Caco-2 (cell line): ENCODE data around the gene VSTM2A. TPM values are rescaled to one million over a fixed set of nuclear protein-coding genes. Genes with fewer than 3 reads are reported as not detected.
A peak's percentile ranks its signal among the peaks of the same experiment; 100 is the strongest.

Experiments
- BruUV-seq: library from RNA; stranded (reverse); fragments of 400-500 nt; replicated peaks from 2 replicates; lab custom pipeline; 2021; lab: Mats Ljungman, UMichigan
- CTCF ChIA-PET: fragments of 300-600 bp; sonication (Branson Sonifier 250); formaldehyde crosslinking; loops from one replicate; lab custom pipeline; 2022; ENCODE audit warnings: antibody characterized with exemption; lab: Charles Lee
- POLR2A ChIA-PET: fragments of 300-600 bp; sonication (Branson Sonifier 250); formaldehyde crosslinking; loops from one replicate; lab custom pipeline; 2022; ENCODE audit warnings: antibody characterized with exemption; lab: Charles Lee
- DNase-seq, 2 experiments: peaks; one replicate each; pipeline versions ENCODE4 v3.0.0 to v3.0.0-alpha.2; 2020 to 2022
- H3K27me3 ChIP-seq: replicated peaks from 2 replicates; pipeline ENCODE4 v1.6.0; 2011; ENCODE audit warnings: low read length; ENCODE audit not compliant: control insufficient read depth, insufficient read depth
- H3K36me3 ChIP-seq: 2 replicates; pipeline ENCODE4 v1.5.1; 2011; ENCODE audit warnings: low read length; ENCODE audit not compliant: control insufficient read depth, insufficient read depth
- H3K4me1 ChIP-seq: fragments of 250-450 bp; sonication (Bioruptor Pico); 2 replicates; pipeline ENCODE4 v1.5.1; 2020; ENCODE audit warnings: mild to moderate bottlenecking
- H3K4me3 ChIP-seq: 2 replicates; pipeline ENCODE4 v1.5.1; 2011; ENCODE audit warnings: low read depth, mild to moderate bottlenecking, control low read depth, low read length
- H3K9me3 ChIP-seq: fragments of 250-450 bp; sonication (Bioruptor Pico); 2 replicates; pipeline ENCODE4 v1.5.1; 2020; ENCODE audit warnings: mild to moderate bottlenecking, moderate library complexity
- H3K27ac Mint-ChIP-seq: one replicate; pipeline ENCODE4 v1.8.0; 2022; ENCODE audit warnings: mixed read lengths; ENCODE audit not compliant: unreplicated experiment
- H3K27me3 Mint-ChIP-seq: one replicate; pipeline ENCODE4 v1.8.0; 2022; ENCODE audit warnings: mixed read lengths; ENCODE audit not compliant: insufficient read depth, unreplicated experiment
- H3K36me3 Mint-ChIP-seq: one replicate; pipeline ENCODE4 v1.8.0; 2022; ENCODE audit warnings: mild to moderate bottlenecking, mixed read lengths; ENCODE audit not compliant: insufficient read depth, unreplicated experiment
- H3K4me1 Mint-ChIP-seq: one replicate; pipeline ENCODE4 v1.8.0; 2022; ENCODE audit warnings: low read depth, mixed read lengths; ENCODE audit not compliant: unreplicated experiment
- H3K4me3 Mint-ChIP-seq: one replicate; pipeline ENCODE4 v1.8.0; 2022; ENCODE audit warnings: mild to moderate bottlenecking, moderate library complexity, mixed read lengths; ENCODE audit not compliant: unreplicated experiment
- H3K9me3 Mint-ChIP-seq: one replicate; pipeline ENCODE4 v1.8.0; 2022; ENCODE audit warnings: mixed read lengths; ENCODE audit not compliant: unreplicated experiment
- CTCF ChIP-seq, 2 experiments: fragments of 200-600 bp in 1 of 2; IDR thresholded peaks; 1 replicate in 1 of 2; 2 replicates in 1 of 2; pipeline versions ENCODE4 v1.5.1 to v1.8.0; 2011 to 2022; ENCODE audit warnings: antibody characterized with exemption in 1 of 2, control low read depth in 1 of 2, inconsistent platforms in 1 of 2, low read depth in 1 of 2, low read length in 1 of 2, mild to moderate bottlenecking in 1 of 2, moderate library complexity in 1 of 2; ENCODE audit not compliant: insufficient read depth in 1 of 2, severe bottlenecking in 1 of 2, unreplicated experiment in 1 of 2
- intact Hi-C: fragments of 100-400 bp; cut with micrococcal nuclease; formaldehyde crosslinking; loops from one replicate; pipeline ENCODE4 v1.10.0; 2022; ENCODE audit not compliant: unreplicated experiment
- total RNA-seq: library from RNA; stranded (reverse); gene quantifications from 2 replicates; pipeline ENCODE4 v1.2.3, GENCODE V29; 2022

Gene VSTM2A
- total RNA-seq, 1 experiment from 2014 or later = not detected

GRCh38 chr7:54538122-54538521 lies 4.1 kb upstream of the VSTM2A start:
- intact Hi-C loops = no loop called here
- POLR2A ChIA-PET = no interaction called here
- H3K4me3 Mint-ChIP-seq = no peak overlapping the region
- Histone ChIP-seq H3K4me3 (no peak overlapping the region), H3K36me3 (no peaks in the 10 kb centered on the region), H3K27me3 (no peaks in the 10 kb centered on the region), H3K4me1 (no peaks in the 10 kb centered on the region), H3K9me3 (no peaks in the 10 kb centered on the region)
- no TSS peak for BruUV-seq
- no peak overlapping the region for H3K27ac Mint-ChIP-seq
- H3K4me1 Mint-ChIP-seq = no peaks in the 10 kb centered on the region
- CTCF ChIA-PET = no interaction called here
- peaks cover 10% of the 10 kb centered on the region for H3K27me3 Mint-ChIP-seq
- DNase-seq = no peak
- H3K36me3 Mint-ChIP-seq = no peaks in the 10 kb centered on the region
- H3K9me3 Mint-ChIP-seq = no peaks in the 10 kb centered on the region
- no peak for TF ChIP-seq CTCF (IDR thresholded peaks at IDR 0.05; ENCODE audit: insufficient read depth in 1 of 2, low read depth in 1 of 2, low read length in 1 of 2, severe bottlenecking in 1 of 2, unreplicated experiment in 1 of 2)

- no peaks in the 10 kb centered on the region for H3K36me3 ChIP-seq
- no peaks in the 10 kb centered on the region for H3K27me3 ChIP-seq
- H3K36me3 Mint-ChIP-seq = no peaks in the 10 kb centered on the region
- H3K4me3 Mint-ChIP-seq = no peak overlapping the region
- H3K27ac Mint-ChIP-seq = no peak overlapping the region
- ChIA-PET CTCF (interaction anchor here (0.7 kb wide), 1 partner anchor 35 kb away, joined by 7 read pairs; no protein-coding TSS in a partner anchor), POLR2A (no interaction called here)
- no peaks in the 10 kb centered on the region for H3K9me3 Mint-ChIP-seq
- no TSS peak for BruUV-seq
- peak in 1 of 2 experiments; percentile 8 for DNase-seq
- no peak overlapping the region for H3K4me3 ChIP-seq
- TF ChIP-seq CTCF (IDR thresholded peaks at IDR 0.05; ENCODE audit: insufficient read depth in 1 of 2, low read depth in 1 of 2, low read length in 1 of 2, severe bottlenecking in 1 of 2, unreplicated experiment in 1 of 2) = no peak
- peaks cover 31% of the 10 kb centered on the region for H3K27me3 Mint-ChIP-seq
- no peaks in the 10 kb centered on the region for H3K9me3 ChIP-seq
- peaks cover 9% of the 10 kb centered on the region for H3K4me1 Mint-ChIP-seq
- H3K4me1 ChIP-seq = no peaks in the 10 kb centered on the region
- intact Hi-C loops = no loop called here
Observed at GRCh38 chr7:54543051-54543488, 895 bp downstream of the VSTM2A start.

- Mint-ChIP-seq H3K27ac (no peak overlapping the region), H3K9me3 (no peaks in the 10 kb centered on the region), H3K36me3 (no peaks in the 10 kb centered on the region), H3K4me1 (peaks cover 9% of the 10 kb centered on the region), H3K27me3 (peaks cover 34% of the 10 kb centered on the region), H3K4me3 (no peak overlapping the region)
- Histone ChIP-seq H3K27me3 (no peaks in the 10 kb centered on the region), H3K4me1 (no peaks in the 10 kb centered on the region), H3K4me3 (no peak overlapping the region), H3K9me3 (no peaks in the 10 kb centered on the region), H3K36me3 (no peaks in the 10 kb centered on the region)
- TF ChIP-seq CTCF (IDR thresholded peaks at IDR 0.05; ENCODE audit: insufficient read depth in 1 of 2, low read depth in 1 of 2, low read length in 1 of 2, severe bottlenecking in 1 of 2, unreplicated experiment in 1 of 2) = no peak
- ChIA-PET CTCF (no interaction called here), POLR2A (no interaction called here)
- intact Hi-C loops = no loop called here
- no peak for DNase-seq
- no TSS peak for BruUV-seq
Observed at GRCh38 chr7:54544149-54544526, 2.0 kb downstream of the VSTM2A start.
